GM23248 (cell line): Measurements from ENCODE around the gene EVI5L. TPM values are rescaled to one million over a fixed set of nuclear protein-coding genes. Genes with fewer than 3 reads are reported as not detected.

Source experiments
- DNase-seq: peaks from one replicate; pipeline ENCODE4 v3.0.0-alpha.2; 2015
- H2AFZ ChIP-seq: fragments of 200-600 bp; sonication (generic); 2 replicates; pipeline ENCODE4 v1.6.1; 2016; ENCODE audit warnings: antibody characterized with exemption
- H3F3A ChIP-seq: fragments of 200-600 bp; sonication (generic); 2 replicates; pipeline ENCODE4 v1.6.1; 2016; ENCODE audit warnings: mild to moderate bottlenecking, antibody characterized with exemption, mixed run types; ENCODE audit not compliant: insufficient read depth
- H3K27ac ChIP-seq: fragments of 200-600 bp; sonication (generic); 2 replicates; pipeline ENCODE4 v1.5.1; 2016; ENCODE audit warnings: mild to moderate bottlenecking
- H3K27me3 ChIP-seq: fragments of 200-600 bp; sonication (generic); replicated peaks from 2 replicates; pipeline ENCODE4 v1.6.1; 2016; ENCODE audit warnings: mild to moderate bottlenecking; ENCODE audit not compliant: insufficient read depth
- H3K36me3 ChIP-seq: fragments of 200-600 bp; sonication (generic); 2 replicates; pipeline ENCODE4 v1.6.1; 2016; ENCODE audit warnings: low read depth, mild to moderate bottlenecking
- H3K4me1 ChIP-seq: fragments of 200-600 bp; sonication (generic); 2 replicates; pipeline ENCODE4 v1.6.1; 2016; ENCODE audit warnings: mild to moderate bottlenecking; ENCODE audit not compliant: insufficient read depth
- H3K4me2 ChIP-seq: fragments of 200-600 bp; sonication (generic); one replicate; pipeline ENCODE4 v1.6.1; 2016; ENCODE audit warnings: mild to moderate bottlenecking; ENCODE audit not compliant: unreplicated experiment
- H3K4me3 ChIP-seq: fragments of 200-600 bp; sonication (generic); 2 replicates; pipeline ENCODE4 v1.5.1; 2016; ENCODE audit warnings: mild to moderate bottlenecking
- H3K79me2 ChIP-seq: fragments of 200-600 bp; sonication (generic); 2 replicates; pipeline ENCODE4 v1.6.1; 2016; ENCODE audit warnings: mild to moderate bottlenecking; ENCODE audit not compliant: insufficient read depth
- H3K9ac ChIP-seq: fragments of 200-600 bp; sonication (generic); 2 replicates; pipeline ENCODE4 v1.6.1; 2016; ENCODE audit warnings: mild to moderate bottlenecking
- H3K9me2 ChIP-seq: fragments of 200-600 bp; sonication (generic); 2 replicates; pipeline ENCODE4 v1.6.1; 2016; ENCODE audit warnings: mixed run types, mild to moderate bottlenecking, moderate library complexity; ENCODE audit not compliant: insufficient read depth
- H3K9me3 ChIP-seq: fragments of 200-600 bp; sonication (generic); one replicate; pipeline ENCODE4 v1.6.1; 2017; ENCODE audit warnings: low read depth
- H4K20me1 ChIP-seq: fragments of 200-600 bp; sonication (generic); 2 replicates; pipeline ENCODE4 v1.6.0; 2016; ENCODE audit not compliant: insufficient read depth
- EZH2 ChIP-seq: fragments of 200-600 bp; sonication (generic); IDR thresholded peaks from 2 replicates; pipeline ENCODE4 v1.6.1; 2018; ENCODE audit warnings: antibody characterized with exemption, mild to moderate bottlenecking; ENCODE audit not compliant: insufficient read depth, poor library complexity, severe bottlenecking
- EZH2phosphoT487 ChIP-seq: fragments of 200-600 bp; sonication (generic); IDR thresholded peaks from 2 replicates; pipeline ENCODE4 v1.6.1; 2018; ENCODE audit warnings: antibody characterized with exemption, moderate library complexity, mild to moderate bottlenecking, low read depth; ENCODE audit not compliant: insufficient read depth
- WGBS, 2 experiments: methylation state at CpG; one replicate each; pipeline ENCODE4 v1.1.6; 2015 to 2017; ENCODE audit warnings: low lambda C conversion rate in 2 of 2, low coverage in 1 of 2; ENCODE audit errors: missing lambda C conversion rate in 2 of 2; 5-methylcytosine and 5-hydroxymethylcytosine counted together
- in situ Hi-C: fragments of 300-500 bp; cut with MboI; formaldehyde crosslinking; loops from 2 replicates; pipeline ENCODE4 v1.15.0; 2020
- polyA plus RNA-seq: library from polyadenylated mRNA; unstranded; fragments of >200 nt; fragmentation: Nextera tagmentation; extraction: Ambion mirVana; gene quantifications from 2 replicates; pipeline ENCODE4 v1.2.1, GENCODE V29; 2016
- total RNA-seq: library from RNA; depleted of rRNA; stranded (reverse); fragments of >200 nt; shearing (Covaris generic); gene quantifications from 2 replicates; pipeline ENCODE4 v1.2.3, GENCODE V29; 2014

The EVI5L gene
- total and polyA plus RNA-seq, 2 experiments from 2014 or later = 6.9 to 24.3 TPM

DNA sequence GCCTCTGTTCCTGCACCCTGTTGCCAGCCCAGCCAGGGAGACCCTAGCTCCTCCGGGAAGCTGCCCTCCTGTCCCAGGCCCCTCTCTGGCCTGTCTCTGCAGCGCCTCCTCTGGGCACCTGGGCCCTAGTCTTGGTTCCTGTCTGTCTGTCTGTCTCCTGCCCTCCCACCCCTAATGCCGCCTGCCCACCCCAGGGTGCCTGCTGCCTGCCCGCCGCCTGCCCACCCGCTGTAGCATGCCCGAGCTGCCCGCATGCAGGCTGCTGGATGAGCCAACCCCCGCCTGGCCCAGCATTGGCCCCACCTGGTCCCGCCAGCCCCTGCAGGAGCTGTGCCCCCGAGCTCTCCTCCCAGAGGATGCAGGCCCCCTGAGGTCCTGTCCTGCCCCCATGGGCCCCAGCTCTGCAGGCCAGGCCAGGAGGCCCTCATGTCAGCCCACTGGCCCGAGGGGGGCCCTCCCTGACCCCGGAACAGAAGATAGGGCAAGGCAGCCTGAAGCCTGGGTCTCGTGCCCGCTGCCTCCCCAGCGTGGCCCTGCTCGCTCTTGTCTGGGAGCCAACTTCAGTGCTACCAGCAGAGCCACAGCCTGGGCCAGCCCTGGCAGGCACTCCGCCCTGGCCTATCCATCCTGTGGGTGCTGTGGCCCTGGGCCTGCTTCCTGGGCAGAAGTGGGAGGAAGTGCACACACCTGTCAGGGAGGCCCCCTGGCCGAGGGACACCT, 78.9 kb downstream of the EVI5L start:
- H3K9me2 ChIP-seq = no peaks in the 10 kb centered on the region
- in situ Hi-C loops = no loop called here
- H3K27me3 ChIP-seq = no peaks in the 10 kb centered on the region
- no peaks in the 10 kb centered on the region; the same call in 1 of the 2 replicates for H3K36me3 ChIP-seq
- no peak for TF ChIP-seq EZH2
- no peak for TF ChIP-seq EZH2phosphoT487
- H3K4me2 ChIP-seq = no peak overlapping the region
- no peak overlapping the region for H3K27ac ChIP-seq
- 85 to 90% methylated on average over 10 to 19 of the region's 19 CpGs for WGBS, 2 experiments
- H2AFZ ChIP-seq = no peak overlapping the region
- H4K20me1 ChIP-seq = no peaks in the 10 kb centered on the region; the same call in 1 of the 2 replicates
- H3K4me3 ChIP-seq = no peak overlapping the region
- H3K9me3 ChIP-seq = no peaks in the 10 kb centered on the region
- H3K79me2 ChIP-seq = peaks cover 48% of the 10 kb centered on the region
- H3K9ac ChIP-seq = no peak overlapping the region
- no peak for DNase-seq
- peaks cover 7% of the 10 kb centered on the region for H3K4me1 ChIP-seq
- H3F3A ChIP-seq = no peaks in the 10 kb centered on the region

DNA sequence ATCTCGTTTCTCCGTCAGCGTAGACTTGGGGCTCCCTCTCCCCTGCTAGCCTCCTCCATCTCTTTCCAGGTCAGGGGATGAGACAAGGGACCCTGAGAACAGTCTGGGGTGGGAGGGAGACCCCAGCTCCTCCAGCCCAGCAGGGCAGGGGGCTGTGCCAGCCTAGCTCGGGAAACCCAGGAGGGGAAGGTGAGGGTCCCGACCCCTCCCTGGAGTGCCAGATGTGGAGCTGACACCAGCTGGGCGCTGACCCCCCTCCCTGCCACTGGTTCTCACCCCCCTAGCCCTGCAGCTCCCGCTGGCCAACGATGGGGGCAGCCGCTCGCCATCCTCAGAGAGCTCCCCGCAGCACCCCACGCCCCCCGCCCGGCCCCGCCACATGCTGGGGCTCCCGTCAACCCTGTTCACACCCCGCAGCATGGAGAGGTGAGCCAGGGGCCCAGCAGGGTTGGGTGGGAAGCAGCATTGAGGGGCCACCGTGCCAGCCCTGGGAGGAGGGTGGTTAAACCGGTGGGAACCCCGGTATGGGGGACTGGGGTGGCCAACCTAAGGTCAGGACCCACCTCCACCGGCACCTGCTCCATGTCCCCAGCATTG, 79.6 kb downstream of the EVI5L start:
- Histone ChIP-seq H3K36me3 (no peaks in the 10 kb centered on the region; the same call in 1 of the 2 replicates), H3K4me1 (peaks cover 7% of the 10 kb centered on the region), H3K9ac (no peak overlapping the region), H3K4me3 (no peak overlapping the region), H3K27me3 (no peaks in the 10 kb centered on the region), H3K27ac (no peak overlapping the region), H3K9me2 (no peaks in the 10 kb centered on the region), H3K79me2 (peaks cover 43% of the 10 kb centered on the region), H3F3A (no peaks in the 10 kb centered on the region), H3K9me3 (no peaks in the 10 kb centered on the region), H2AFZ (no peak overlapping the region), H4K20me1 (no peaks in the 10 kb centered on the region; the same call in 1 of the 2 replicates), H3K4me2 (no peak overlapping the region)
- no peak for TF ChIP-seq EZH2
- no peak for TF ChIP-seq EZH2phosphoT487
- no peak for DNase-seq
- in situ Hi-C loops = no loop called here
- 94% methylated on average over 9 to 14 of the region's 21 CpGs for WGBS, 2 experiments

DNA sequence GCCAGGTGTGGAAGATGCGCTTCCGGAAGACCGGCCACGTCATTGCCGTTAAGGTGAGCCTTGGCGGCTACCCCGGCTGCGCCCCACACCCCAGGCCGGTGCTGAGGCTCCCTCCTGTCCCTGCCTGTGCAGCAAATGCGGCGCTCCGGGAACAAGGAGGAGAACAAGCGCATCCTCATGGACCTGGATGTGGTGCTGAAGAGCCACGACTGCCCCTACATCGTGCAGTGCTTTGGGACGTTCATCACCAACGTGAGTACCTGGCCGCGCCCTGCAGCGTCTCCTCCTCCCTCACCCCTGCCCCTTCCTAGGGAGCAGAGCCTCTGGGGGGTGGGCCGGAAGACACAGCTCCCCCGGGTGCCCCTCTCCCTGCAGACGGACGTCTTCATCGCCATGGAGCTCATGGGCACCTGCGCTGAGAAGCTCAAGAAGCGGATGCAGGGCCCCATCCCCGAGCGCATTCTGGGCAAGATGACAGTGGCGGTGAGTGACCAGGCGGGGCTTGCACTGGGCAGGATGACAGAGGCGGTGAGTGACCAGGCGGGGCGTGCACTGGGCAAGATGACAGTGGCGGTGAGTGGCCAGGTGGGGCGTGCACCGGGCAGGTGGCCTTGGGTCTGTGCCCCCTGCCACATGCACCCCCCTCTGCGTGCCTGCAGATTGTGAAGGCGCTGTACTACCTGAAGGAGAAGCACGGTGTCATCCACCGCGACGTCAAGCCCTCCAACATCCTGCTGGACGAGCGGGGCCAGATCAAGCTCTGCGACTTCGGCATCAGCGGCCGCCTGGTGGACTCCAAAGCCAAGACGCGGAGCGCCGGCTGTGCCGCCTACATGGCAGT, 80.5 kb downstream of the EVI5L start:
- 93% methylated on average over 44 to 54 of the region's 54 CpGs for WGBS, 2 experiments
- TF ChIP-seq EZH2phosphoT487 = no peak
- TF ChIP-seq EZH2 = no peak
- no peaks in the 10 kb centered on the region for H3K4me1 ChIP-seq
- no peak overlapping the region for H3K4me3 ChIP-seq
- no peaks in the 10 kb centered on the region for H3F3A ChIP-seq
- no peak overlapping the region for H2AFZ ChIP-seq
- in situ Hi-C loops = no loop called here
- H3K4me2 ChIP-seq = no peak overlapping the region
- no peaks in the 10 kb centered on the region; the same call in 1 of the 2 replicates for H4K20me1 ChIP-seq
- H3K36me3 ChIP-seq = no peaks in the 10 kb centered on the region; the same call in 1 of the 2 replicates
- peaks cover 33% of the 10 kb centered on the region for H3K79me2 ChIP-seq
- no peaks in the 10 kb centered on the region for H3K27me3 ChIP-seq
- no peak for DNase-seq
- no peaks in the 10 kb centered on the region for H3K9me2 ChIP-seq
- H3K9ac ChIP-seq = no peak overlapping the region
- no peak overlapping the region for H3K27ac ChIP-seq
- no peaks in the 10 kb centered on the region for H3K9me3 ChIP-seq

DNA sequence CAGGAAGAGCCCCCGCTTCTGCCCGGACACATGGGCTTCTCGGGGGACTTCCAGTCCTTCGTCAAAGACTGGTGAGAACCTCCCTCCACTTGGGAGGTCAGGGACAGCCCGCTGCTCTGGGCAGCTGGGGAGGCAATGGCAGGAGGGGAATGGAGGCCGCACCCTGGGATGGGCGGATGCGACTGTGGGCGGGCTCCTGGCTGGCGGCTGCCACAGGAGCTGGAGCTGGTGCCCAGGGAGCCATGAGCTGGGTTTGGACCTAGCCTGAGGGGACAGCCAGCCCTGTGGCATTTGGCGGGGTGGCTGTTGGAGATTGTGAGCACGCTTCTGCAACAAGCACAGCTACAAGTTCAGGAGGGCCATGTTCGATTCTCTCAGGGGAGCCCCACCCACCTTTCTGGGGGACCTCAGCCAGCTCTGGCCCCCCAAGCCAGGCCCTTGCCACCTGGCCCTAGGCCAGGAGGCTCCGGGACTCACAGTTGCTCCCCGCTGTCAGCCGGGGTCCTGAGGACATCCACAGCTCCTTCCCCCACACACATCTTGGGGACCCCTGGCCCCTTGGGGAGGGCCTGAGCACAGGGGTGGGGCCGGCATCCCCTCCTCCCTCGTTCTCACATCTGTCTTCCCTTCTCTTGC, 81.6 kb downstream of the EVI5L start:
- DNase-seq = no peak
- H3K36me3 ChIP-seq = no peaks in the 10 kb centered on the region; the same call in 1 of the 2 replicates
- in situ Hi-C loops = no loop called here
- no peaks in the 10 kb centered on the region; the same call in 1 of the 2 replicates for H4K20me1 ChIP-seq
- H3K27ac ChIP-seq = no peak overlapping the region
- no peaks in the 10 kb centered on the region for H3K4me1 ChIP-seq
- no peaks in the 10 kb centered on the region for H3F3A ChIP-seq
- no peaks in the 10 kb centered on the region for H3K9me3 ChIP-seq
- H3K4me3 ChIP-seq = no peak overlapping the region
- H2AFZ ChIP-seq = no peak overlapping the region
- WGBS, 2 experiments = 92 to 93% methylated on average over 16 to 18 of the region's 18 CpGs
- H3K9ac ChIP-seq = no peak overlapping the region
- peaks cover 22% of the 10 kb centered on the region for H3K79me2 ChIP-seq
- H3K4me2 ChIP-seq = no peak overlapping the region
- H3K9me2 ChIP-seq = no peaks in the 10 kb centered on the region
- H3K27me3 ChIP-seq = no peaks in the 10 kb centered on the region
- TF ChIP-seq EZH2phosphoT487 (no peak), EZH2 (no peak)
